NCI-H774 (cell line): ENCODE results near the gene SELL.
"Not testable (repeated sequence)": the region's sequence is repeated elsewhere in the genome, so short reads cannot be mapped to it uniquely, and the experiment has no call there.

Experiments used
- DNase-seq: peaks from one replicate; lab custom pipeline; 2025; lab: John Stamatoyannopoulos, UW

SELL gene

DNA sequence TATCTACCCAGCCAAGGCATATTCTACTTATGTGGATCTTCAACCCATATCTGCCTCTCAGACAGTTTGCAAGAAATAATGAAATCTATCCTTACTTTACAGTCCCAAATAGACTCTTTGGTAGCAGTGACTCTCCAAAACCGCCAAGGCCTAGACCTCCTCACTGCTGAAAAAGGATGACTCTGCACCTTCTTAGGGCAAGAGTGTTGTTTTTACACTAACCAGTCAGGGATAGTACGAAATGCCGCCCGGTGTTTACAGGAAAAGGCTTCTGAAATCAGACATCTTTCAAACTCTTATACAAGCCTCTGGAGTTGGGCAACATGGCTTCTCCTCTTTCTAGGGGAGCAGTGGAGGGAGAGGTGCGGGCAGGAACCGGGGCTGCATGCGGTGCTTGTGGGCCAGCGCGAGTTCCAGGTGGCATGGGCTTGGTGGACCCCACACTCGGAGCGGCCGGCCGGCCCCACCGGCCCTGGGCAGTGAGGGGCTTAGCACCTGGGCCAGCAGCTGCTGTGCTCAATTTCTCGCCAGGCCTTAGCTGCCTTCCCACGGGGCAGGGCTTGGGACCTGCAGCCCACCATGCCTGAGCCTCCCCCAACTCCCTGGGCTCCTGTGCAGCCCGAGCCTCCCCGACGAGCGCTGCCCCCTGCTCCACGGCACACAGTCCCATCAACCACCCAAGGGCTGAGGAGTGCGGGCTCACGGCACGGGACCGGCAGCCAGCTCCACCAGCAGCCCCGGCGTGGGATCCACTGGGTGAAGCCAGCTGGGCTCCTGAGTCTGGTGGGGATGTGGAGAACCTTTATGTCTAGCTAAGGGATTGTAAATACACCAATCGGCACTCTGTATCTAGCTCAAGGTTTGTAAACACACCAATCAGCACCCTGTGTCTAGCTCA lies 43.5 kb downstream of the SELL start:
- not testable (repeated sequence) for DNase-seq

DNA sequence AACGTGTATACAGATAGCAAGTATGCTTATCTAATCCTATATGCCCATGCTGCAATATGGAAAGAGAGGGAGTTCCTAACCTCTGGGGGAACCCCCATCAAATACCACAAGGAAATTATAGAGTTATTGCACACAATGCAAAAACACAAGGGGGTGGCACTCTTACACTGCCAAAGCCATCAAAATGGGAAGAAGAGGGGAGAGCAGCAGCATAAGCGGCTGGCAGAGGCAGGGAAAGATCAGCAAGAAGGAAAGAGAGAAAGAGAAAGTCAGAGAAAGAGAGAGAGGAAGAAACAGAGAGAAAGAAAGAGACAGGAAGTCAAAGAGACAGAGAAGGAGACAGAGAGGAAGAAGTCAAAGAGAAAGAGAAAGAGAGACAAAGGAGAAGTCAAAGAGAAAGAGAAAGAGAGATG lies 44.2 kb downstream of the SELL start:
- DNase-seq: not testable (repeated sequence)

DNA sequence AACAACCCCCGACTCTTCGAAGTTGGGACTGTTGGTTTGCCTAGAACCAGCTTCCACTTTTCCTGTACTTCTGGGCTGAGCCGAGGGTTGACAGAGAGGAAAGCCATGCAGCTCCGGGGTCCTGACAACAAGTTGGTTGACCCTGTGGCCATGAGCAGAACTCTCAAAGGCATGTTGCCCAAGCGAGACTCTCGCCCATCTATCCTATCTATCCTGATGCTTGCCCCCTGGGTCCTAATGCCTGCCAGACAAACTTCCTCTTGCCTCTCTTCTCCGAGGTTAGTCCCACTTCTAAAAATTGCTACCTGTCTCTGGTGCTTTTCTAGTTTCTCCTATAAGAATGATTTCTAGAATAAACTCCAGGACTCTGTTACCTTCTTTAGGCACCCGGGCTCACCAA lies 48.7 kb downstream of the SELL start:
- DNase-seq: not testable (repeated sequence)

DNA sequence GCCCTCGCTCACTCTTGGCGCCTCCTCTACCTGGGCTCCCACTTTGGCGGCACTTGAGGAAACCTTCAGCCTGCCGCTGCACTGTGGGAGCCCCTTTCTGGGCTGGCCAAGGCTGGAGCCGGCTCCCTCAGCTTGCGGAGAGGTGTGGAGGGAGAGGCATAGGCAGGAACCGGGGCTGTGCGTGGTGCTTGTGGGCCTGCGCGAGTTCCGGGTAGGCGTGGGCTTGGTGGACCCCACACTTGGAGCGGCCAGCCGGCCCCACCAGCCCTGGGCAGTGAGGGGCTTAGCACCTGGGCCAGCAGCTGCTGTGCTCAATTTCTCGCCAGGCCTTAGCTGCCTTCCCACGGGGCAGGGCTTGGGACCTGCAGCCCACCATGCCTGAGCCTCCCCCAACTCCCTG lies 50.4 kb downstream of the SELL start:
- DNase-seq: not testable (repeated sequence)

DNA sequence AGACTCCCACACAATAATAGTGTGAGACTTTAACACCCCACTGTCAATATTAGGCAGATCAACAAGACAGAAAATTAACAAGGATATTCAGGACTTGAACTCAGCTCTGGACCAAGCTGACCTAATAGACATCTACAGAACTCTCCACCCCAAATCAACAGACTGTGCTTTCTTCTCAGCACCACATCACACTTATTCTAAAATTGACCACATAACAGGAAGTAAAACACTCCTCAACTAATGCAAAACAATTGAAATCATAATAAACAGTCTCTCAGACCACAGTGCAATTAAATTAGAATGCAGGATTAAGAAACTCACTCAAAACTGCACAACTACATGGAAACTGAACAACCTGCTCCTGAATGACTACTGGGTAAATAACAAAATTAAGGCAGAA lies 52.6 kb downstream of the SELL start:
- not testable (repeated sequence) for DNase-seq

DNA sequence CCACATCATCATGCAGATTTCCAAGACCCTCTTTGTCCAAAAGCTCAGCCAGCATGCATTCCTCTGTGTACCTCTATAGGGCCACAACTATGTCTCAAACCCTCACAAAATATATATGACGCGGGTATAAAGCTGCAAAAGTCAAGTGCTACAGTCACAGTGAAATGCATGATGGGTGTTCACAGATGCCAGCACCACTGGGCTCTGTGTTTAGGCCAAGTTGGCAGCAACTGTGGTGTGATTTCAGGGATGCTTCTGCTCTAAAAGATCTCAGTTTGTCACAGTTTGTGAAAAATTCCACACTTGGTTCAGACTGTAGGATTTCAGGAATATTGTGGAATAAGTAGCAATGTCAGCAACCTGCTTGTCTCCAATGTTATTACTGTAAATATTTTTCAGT lies 57.5 kb downstream of the SELL start:
- no peak for DNase-seq

DNA sequence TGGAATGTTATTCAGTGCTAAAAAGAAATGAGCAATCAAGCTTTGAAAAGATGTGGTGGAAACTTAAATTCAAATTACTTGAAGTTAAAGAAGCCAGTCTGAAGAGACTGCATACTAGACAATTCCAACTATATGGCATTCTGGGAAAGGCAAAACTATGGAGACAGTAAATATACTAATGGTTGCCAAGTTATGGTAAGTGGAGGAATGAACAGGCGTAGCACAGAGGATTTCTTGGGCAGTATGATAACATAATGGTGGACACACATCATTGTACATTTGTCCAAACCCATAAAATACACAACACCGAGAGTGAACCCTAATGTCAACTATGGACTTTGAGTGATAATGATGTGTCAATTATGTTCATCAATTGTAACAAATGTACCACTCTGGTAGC lies 60.4 kb downstream of the SELL start:
- DNase-seq: no peak

DNA sequence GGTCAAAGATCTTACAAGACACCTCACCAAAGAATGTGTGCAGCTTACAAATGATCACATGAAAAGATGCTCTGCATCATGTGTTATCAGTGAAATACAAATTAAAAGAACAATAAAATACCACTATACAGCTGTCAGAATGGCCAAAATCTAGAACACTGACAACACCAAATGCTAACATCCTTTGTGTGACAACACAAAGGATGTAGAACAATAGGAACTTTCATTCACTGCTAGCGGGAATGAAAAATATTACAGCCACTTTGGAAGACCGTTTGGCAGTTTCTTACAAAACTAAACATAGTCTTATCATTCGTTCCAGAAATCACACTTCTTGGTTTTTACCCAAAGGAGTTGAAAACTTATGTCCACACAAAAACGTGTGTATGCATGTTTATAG lies 60.9 kb downstream of the SELL start:
- DNase-seq: no peak

DNA sequence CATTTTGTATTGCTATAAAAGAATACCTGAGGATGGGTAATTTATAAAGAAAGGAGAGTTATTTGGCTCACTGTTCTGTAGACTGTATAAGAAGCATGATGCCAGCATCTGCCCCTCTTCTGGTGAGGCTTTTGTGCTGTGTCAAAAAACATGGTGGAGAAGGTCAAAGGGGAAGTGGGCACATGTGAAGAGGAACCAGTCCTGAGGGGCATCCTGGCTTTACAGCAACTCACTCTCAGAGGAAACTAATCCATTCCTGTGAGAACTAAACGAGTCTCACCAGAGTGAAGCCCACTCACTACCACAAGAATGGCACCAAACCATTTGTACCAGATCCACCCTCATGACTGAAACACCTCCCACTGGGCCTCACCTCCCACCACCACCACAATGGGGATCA lies 62.7 kb downstream of the SELL start:
- DNase-seq: no peak

DNA sequence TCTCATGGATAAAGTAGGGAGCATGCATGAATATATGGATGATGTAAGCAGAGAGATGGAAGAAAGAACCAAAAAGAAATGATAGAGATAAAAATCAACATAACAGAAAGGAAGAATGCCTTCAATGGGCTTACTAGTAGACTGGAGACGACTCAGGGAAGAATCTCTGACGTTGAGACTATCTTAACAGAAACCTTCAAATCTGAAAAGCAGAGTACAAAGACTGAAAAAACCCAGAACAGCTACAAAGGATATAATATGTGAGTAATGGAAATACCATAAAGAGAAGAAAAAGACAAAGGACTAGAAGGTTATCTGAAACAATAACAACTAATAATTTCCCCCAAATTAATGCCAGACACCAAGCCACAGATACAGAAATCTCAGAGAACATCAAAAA lies 63.2 kb downstream of the SELL start:
- DNase-seq: no peak

DNA sequence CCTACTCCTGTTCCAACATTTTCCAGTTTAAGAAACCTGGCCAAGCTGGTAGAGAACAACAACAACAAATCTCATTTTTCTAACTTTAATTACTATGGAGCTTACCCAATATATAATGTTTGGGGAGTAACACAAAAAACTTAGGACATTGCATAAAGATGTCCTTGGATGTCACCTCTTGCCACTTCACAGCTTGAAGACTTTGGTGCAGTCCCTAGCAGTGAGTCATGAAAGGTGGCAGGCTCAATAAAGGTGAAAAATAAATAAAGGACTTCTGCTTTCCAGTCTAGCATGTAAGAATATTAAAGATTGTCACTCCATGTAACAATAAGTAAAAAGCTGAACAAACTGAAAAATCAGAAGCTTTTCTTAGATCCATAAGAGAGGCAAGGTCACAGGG lies 63.9 kb downstream of the SELL start:
- DNase-seq: no peak

DNA sequence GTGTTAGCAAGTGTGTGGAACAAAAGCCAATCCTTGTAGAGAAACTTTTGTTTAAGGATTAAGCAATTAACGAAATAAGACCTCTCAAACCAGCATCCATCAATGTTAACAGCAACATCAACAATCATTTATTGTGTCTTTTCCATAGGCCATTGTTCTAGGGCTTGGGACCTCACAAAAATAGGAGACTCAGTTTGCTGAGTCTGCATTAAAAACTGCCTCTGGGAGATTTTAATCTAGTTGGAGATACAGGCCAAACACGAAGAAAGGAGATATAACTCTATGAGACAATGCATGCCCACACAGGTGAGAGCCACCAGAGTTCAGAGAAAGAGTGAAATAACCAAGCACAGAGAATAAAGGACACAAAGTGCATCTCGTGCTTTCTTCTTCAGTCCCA lies 67.1 kb downstream of the SELL start:
- DNase-seq: no peak
